ENCODE results near the gene TRABD.
"Not testable (repeated sequence)": the region's sequence is repeated elsewhere in the genome, so short reads cannot be mapped to it uniquely, and the experiment has no call there.

The TRABD gene

GRCh38 chr22:50201191-50202129, 15.7 kb downstream of the TRABD start:
- peak; percentile 58 for DNase-seq (ENCODE audit: low read depth, low spot score)

GRCh38 chr22:50202130-50202666, 16.5 kb downstream of the TRABD start:
- DNase-seq (ENCODE audit: low read depth, low spot score) = no peak

- DNase-seq (ENCODE audit: low read depth, low spot score) = no peak
Measured at GRCh38 chr22:50203288-50203687, 17.6 kb downstream of the TRABD start.

GRCh38 chr22:50204571-50204970, 18.9 kb downstream of the TRABD start:
- DNase-seq (ENCODE audit: low read depth, low spot score) = no peak

- not testable (repeated sequence) for DNase-seq (ENCODE audit: low read depth, low spot score)
Measured at GRCh38 chr22:50204998-50205397, 19.3 kb downstream of the TRABD start.

GRCh38 chr22:50205781-50206569, 20.3 kb downstream of the TRABD start:
- DNase-seq (ENCODE audit: low read depth, low spot score) = no peak

- DNase-seq (ENCODE audit: low read depth, low spot score) = no peak
Measured at GRCh38 chr22:50206599-50206998, 20.9 kb downstream of the TRABD start.

GRCh38 chr22:50207383-50208140, 21.8 kb downstream of the TRABD start:
- no peak for DNase-seq (ENCODE audit: low read depth, low spot score)

GRCh38 chr22:50208430-50208938, 22.8 kb downstream of the TRABD start:
- DNase-seq (ENCODE audit: low read depth, low spot score) = no peak

GRCh38 chr22:50208939-50209892, 23.5 kb downstream of the TRABD start:
- DNase-seq (ENCODE audit: low read depth, low spot score) = no peak

GRCh38 chr22:50209893-50210292, 24.2 kb downstream of the TRABD start:
- DNase-seq (ENCODE audit: low read depth, low spot score) = peak; percentile 79

GRCh38 chr22:50210378-50211139, 24.8 kb downstream of the TRABD start:
- no peak for DNase-seq (ENCODE audit: low read depth, low spot score)

GRCh38 chr22:50211147-50211546, 25.4 kb downstream of the TRABD start:
- no peak for DNase-seq (ENCODE audit: low read depth, low spot score)

- no peak for DNase-seq (ENCODE audit: low read depth, low spot score)
Measured at GRCh38 chr22:50213263-50213662, 27.6 kb downstream of the TRABD start.

- no peak for DNase-seq (ENCODE audit: low read depth, low spot score)
Measured at GRCh38 chr22:50215297-50216054, 29.8 kb downstream of the TRABD start.

- DNase-seq (ENCODE audit: low read depth, low spot score) = no peak
Measured at GRCh38 chr22:50216055-50216683, 30.5 kb downstream of the TRABD start.

GRCh38 chr22:50216684-50217520, 31.2 kb downstream of the TRABD start:
- DNase-seq (ENCODE audit: low read depth, low spot score) = no peak
